Measurements from ENCODE around the gene GJC1. TPM values are rescaled to one million over a fixed set of nuclear protein-coding genes. Genes with fewer than 3 reads are reported as not detected.

The GJC1 gene
- 8.2 and 8.5 TPM in 2 replicates for total RNA-seq
- polyA plus RNA-seq (2012): 5.3 TPM

DNA sequence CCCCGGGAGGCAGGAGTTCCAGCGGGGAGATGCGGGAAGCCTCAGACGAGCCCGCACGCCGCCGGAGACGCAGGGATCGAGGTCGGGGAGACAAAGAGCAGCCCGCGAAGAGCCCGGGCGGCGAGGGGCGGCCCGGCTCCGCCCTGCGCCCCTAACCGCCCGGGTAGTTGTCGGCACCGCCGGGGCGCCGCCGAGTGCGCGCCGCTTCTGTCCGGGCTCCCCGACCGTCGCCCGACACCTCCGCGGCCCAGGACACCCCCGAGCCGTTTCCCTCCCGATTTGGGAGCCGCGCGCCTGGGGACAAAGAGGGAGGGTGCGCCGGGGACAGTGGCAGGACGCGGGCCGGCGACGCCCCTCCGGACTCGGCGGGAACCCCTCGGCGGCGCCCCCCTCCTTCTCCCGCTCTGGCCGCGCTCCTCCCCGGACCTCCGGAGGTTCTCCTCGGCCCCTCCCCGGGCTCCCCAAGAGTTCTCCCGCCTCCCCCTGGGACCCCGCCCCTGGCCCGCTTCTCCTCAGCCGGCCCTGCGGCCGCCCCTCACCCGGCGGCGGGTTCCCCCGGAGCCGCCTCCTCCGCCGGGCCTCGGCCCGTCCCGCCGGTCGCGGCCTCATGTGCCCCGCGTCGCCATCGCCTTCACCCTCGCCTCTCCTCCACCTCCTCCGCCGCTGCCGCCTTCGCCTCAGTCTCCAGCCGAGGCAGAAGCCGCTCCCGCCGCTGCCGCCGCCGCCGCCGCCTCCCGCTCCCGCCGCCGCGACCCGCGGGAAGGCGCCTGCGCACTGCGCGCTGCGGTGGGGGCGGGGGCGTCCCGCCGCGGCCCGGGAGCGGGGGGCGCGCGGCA, at the start of gene GJC1:
TSS of gene GJC1 (minus strand) at position 765 of the 836 bp plus-strand sequence. CDS start 24,470 bp downstream, outside the sequence.
- peak; percentile 43 for DNase-seq (ENCODE audit: low read depth)

GRCh38 chr17:44879376-44879775, 49.3 kb upstream of the GJC1 start:
- no peak for DNase-seq (ENCODE audit: low read depth)

DNA sequence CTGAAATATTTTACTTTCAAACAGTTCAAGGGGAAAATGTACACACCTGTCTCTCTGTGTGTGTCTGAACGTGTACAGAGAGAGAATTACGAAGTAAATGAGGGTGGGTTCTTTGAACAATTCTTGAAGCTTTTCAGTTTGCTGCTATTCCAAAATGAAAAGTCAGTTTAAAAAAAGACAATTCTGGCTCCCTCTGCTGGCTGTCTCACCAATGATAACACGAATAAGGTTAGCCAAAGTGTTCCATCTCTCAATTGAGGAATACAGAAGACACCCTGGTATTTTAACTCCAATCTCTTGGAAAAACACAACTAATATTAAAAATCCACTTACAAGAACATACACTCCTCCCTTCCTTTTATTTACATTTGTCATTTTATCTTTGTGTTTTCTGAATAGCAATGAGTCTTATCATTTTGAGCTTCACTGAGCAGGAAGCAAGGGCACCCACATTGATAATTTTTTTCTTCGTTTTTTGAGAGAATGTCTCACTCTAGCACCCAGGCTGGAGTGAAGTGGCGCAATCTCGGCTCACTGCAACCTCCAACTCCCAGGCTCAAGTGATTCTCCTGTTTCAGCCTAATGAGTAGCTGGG, 48.6 kb upstream of the GJC1 start:
- DNase-seq (ENCODE audit: low read depth): peak; percentile 40

- no peak for DNase-seq (ENCODE audit: low read depth)
These were observed 47.0 kb upstream of the GJC1 start for GRCh38 chr17:44877121-44877520.

DNA sequence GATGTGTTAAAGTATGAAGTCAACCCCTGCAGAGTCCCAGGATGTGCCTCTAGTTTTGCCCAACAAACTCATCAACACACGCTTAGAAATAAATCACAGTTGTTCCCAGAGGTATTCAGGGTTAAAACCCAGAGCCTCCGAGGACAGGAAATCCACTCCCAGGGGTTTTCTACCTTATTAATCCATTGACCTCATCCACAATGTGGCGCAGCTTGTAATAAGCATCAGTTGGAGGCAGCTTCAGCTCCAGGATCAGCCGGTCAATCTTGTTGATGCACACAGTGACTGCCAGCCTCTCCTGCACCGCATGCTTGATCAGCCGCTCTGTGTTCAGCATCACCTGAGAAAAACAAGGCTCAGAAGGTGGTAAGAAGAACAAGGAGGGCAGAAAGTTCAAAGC, 45.7 kb upstream of the GJC1 start:
- no peak for DNase-seq (ENCODE audit: low read depth)

DNA sequence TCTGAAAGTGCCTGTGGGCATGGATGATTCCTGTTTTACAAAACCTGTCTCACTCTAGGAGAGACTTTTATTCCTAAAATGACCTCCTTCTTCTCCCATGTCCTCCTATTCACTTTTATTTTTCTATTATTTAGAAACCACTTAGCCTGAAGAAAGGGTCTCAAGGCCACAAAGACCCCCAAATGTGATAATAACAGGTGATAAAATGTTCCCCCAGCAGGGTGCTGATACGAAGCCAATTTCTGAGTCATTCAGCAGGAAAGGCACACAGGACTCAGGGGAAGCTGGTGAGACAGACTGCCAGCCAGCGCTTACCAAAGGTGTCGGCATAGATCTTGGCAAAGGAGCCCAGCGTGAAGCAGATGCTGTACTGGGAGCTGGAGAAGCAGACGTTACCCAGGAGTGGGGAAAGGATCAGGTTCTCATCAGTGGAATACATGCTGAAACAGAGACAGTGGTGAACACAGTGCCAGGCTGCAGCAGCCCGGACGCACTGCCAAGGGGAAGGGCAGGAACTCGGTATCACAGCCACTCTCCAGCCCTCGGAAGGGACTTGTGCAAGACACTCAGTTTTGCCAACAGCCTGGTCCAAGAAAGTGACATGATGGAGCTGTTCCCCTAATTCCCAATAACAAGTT, 42.2 kb upstream of the GJC1 start:
- no peak for DNase-seq (ENCODE audit: low read depth)

DNA sequence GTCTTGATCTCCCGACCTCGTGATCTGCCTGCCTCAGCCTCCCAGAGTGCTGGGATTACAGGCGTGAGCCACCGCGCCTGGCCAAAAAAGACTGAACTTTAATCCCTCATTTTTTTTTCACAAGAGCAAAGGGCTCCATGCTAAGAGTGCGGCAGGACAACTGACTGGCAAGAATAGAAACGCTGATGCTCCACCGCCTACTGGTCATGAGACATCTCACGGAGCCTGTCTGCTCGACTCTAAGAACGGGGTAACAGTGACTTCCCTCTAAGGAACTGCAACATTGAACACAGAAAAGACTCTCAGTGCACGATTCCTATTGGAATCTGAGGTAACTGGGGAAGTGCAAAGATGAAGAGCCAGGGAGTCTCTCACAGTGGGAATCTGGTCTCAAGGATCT, 41.5 kb upstream of the GJC1 start:
- no peak for DNase-seq (ENCODE audit: low read depth)

GRCh38 chr17:44867841-44868240, 37.8 kb upstream of the GJC1 start:
- no peak for DNase-seq (ENCODE audit: low read depth)

DNA sequence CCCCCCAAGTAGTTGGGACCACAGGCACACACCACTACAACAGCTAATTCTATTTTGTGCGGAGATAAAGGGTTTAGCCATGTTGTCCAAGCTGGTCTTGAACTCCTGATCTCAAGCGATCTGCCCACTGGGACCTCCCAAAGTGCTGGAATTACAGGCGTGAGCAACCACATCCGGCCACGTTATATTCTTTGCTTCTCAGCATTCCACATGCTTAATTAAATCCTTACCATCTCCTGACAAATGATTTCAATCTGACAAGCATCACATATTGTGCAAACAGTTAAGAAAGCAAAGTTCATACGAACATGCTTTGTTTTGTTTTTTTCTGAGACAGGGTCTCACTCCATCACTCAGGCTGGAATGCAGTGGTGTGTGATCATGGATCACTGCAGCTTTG, 35.8 kb upstream of the GJC1 start:
- no peak for DNase-seq (ENCODE audit: low read depth)

DNA sequence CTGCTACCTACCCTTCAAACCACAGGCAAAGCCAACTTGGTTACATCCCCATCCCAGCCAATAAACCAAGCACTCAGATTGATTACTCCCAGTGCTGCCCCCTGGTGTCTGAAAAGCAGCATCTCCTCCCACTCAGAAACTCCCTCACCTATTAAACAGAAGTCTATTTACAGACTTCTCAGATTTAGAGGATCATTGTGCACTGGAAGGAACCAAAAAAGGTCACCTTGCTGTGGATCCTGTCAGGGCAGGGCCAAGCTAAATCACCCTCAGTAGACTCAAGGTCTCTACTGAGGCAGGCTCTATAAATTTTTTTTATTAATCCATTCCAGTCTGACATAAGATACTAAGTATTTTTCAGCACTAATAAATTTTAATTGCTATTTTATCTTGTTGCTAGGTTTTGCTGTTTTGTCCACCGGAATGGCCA, 35.2 kb upstream of the GJC1 start:
- peak; percentile 79 for DNase-seq (ENCODE audit: low read depth)

- DNase-seq (ENCODE audit: low read depth): no peak
These were observed 34.7 kb upstream of the GJC1 start for GRCh38 chr17:44864831-44865230.

DNA sequence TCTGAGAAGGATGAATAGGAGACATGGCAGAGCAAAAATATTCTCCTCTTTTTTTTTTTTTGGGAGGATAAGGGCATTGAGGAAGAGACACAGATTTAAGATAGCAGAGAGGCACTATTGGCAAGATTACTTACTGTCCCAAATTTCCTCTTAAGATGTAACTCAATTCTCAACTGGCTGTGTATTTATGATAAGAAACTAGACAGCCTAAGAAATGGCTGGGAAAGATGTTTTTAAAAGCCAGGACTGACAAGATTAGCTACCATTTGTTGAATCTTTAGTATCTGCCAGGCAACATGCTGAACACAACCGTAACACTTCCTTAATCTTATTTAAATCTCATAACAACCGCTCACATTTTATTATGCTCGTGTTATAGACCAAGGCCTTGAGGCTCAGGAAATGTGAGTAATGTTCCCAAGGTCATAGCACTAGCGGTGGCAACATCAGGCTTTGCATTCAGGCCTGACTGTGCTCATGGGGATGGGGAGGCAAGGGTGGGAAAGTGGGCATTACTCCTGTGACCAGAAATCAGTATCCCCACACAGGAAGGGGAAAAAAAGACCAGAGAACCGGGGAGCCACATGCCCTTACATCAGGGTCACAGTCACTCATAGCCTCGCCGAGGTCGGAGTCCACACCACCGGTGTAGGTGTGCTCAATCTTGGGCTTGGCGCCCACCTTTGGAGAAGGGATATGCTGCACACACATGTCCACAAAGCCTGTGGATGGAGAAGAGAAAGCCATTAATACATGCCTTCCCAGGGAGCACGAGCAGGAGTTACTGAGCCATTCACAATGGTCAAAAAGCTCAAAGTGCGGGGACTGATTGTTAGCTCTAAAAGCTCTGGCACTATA, 33.2 kb upstream of the GJC1 start:
- no peak for DNase-seq (ENCODE audit: low read depth)

DNA sequence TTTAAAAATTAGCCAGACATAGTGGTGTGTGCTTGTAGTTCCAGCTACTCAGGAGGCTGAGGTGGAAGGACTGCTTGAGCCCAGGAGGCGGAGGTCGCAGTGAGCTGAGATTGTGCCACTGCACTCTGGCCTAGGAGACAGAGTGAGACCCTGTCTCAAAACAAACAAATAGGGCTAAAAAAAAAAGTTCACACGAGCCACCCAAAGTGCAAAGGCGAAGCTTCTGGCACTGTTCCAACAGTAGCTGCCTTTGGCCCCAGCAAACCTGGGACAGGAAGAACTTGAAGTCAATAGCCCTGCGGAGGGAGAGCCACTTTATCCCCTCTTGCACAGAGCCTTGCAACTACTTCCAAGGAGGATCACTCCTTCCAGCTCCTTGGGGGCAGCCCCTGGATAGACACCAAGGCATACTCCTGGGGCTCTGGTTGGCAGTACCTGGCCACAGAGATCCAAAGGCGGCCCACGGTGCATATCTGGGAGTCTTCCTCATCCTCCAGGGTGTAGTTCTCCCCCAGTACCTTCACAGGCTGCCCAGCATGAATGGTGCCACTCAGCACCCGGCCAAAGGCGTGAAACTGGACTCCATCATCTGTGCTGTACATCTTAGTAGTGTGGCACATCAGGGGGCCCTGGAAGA, 32.3 kb upstream of the GJC1 start:
- no peak for DNase-seq (ENCODE audit: low read depth)

- no peak for DNase-seq (ENCODE audit: low read depth)
These were observed 29.6 kb upstream of the GJC1 start for GRCh38 chr17:44859701-44860100.

DNA sequence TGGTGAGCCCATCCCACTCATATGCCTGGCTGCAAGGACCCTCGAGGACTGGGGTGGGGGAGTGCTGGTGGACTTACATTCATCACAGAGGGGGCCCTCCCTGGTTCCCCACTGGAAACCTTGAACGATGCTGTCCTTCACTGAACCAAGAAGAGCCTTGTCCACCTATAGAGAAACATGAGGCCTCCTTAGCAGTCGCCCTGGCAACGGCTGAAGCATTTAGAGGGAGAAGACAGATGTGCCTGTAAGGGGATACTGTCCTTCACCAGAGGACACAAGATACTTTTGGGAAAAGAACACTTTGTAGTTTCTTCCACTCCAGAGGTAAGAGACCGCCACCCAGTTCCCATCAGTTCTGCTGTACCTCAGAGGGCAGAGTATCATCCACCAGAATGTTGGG, 24.1 kb upstream of the GJC1 start:
- DNase-seq (ENCODE audit: low read depth): no peak

- no peak for DNase-seq (ENCODE audit: low read depth)
These were observed 20.5 kb upstream of the GJC1 start for GRCh38 chr17:44850612-44851011.

DNA sequence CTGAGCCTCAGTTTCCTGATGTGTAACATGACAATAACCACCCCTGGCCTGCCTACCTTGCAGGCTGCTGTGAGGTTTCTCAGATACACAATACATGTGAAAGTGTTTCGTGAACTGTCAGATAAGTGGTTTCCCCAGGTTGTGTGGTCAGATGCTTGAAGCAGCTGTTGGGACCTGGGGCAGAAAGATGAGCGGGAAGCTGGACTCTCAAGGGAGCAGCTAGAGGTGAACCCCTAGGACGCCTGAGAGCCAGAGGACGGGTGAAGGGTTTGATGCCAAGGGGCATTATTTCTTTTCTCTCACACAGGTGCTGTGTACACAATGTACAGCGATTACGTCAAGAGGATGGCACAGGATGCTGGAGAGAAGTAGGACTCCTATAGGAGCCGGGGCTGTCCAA, 19.9 kb upstream of the GJC1 start:
- no peak for DNase-seq (ENCODE audit: low read depth)

- no peak for DNase-seq (ENCODE audit: low read depth)
These were observed 18.9 kb upstream of the GJC1 start for GRCh38 chr17:44848961-44849489.

DNA sequence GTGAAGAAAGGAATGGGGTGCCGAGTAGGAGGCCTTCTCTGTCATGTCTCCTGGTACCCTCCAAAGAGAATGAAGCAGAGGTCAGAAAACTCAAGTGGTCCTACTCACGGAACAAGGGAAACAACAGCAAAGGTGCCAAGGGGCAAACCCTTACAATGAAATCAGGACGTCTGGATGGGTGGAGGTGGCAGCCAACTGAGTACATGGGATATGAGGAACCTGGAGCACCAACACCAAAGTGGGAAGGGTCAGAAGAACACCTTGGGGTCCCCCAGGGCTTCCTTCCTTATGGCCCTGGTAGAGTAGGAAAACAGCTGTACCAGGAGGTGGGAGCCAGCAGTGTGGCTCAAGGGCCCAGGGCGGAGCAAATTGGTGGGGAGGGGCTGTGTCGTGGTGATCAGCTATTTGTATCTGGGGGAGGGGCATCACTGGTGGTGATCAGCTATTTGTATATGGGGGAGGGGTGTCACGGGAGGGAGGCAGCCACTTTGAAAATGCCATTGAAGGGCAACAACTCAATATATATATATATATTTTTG, 18.2 kb upstream of the GJC1 start:
- no peak for DNase-seq (ENCODE audit: low read depth)

DNA sequence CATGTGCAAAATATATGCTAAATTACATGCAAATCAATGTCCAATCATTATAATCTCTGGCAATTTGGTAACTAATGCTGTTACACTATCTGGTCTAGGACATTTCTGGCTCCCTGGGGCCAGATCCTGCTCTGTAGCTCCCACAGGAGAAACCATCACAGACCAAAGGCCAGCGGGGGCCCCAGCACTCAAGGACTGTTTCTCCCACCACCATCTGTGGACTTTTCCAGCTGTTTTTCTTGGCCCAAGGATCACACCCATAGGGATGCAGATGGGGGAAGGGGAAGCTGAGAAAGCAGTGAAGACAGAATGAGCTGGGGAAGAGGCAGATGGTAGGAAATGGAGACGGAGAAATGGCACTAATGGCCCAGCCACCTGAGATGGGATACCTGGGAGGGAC, 17.5 kb upstream of the GJC1 start, which contains the start of gene HIGD1B:
TSS of gene HIGD1B (plus strand) at position 298 of the 400 bp plus-strand sequence. CDS start 270 bp downstream, outside the sequence.
- DNase-seq (ENCODE audit: low read depth): no peak

All from myocyte (in vitro differentiated cells).